ENCODE data around the gene SLC5A10. TPM values are rescaled to one million over a fixed set of nuclear protein-coding genes. Genes with fewer than 3 reads are reported as not detected.
"Not testable (repeated sequence)": the region's sequence is repeated elsewhere in the genome, so short reads cannot be mapped to it uniquely, and the experiment has no call there.

SLC5A10 gene
- polyA plus RNA-seq, 3 donors = 0.18 to 0.54 (median 0.42) TPM

DNA sequence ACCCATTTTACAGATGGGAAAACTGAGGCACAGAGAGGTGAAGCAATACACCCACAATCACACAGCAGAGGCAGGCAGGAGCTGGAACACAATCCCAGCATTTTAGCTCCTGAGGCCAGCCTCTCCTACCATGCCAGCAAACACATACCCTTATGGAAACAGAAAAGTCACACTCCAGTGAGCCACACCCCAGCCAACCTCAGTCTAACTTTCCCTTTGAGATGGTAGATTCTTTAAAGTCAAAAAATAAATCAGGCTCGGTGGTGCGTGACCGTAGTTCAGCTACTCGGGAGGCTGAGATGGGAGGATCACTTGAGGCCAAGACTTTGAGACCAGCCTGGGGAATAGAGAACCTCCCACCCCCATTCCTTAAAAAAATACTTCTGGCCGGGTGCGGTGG lies 84.2 kb downstream of the SLC5A10 start:
- DNase-seq (ENCODE audit: low read depth in 3 of 3, low spot score in 2 of 3) = not testable (repeated sequence)

DNA sequence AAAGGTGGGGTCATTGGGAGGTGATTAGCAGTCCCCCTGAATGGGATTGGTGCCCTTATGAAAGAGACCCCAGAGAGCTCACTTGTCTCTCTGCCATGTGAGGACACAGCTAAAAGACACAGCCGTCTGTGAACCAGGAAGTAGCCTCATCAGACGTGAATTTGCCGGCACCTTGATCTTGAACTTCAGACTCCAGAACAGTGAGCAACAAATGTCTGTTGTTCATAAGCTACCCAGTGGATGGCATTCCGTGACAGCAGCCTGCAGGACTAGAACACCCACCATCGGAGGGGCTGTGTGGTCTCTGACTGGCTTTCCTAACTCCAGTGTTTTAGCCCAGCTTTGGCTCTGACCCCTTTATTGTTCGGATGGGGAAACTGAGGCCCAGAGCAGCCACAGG lies 85.6 kb downstream of the SLC5A10 start:
- DNase-seq (ENCODE audit: low read depth in 3 of 3, low spot score in 2 of 3) = not testable (repeated sequence)

GRCh38 chr17:19038007-19038406 lies 86.0 kb downstream of the SLC5A10 start:
- not testable (repeated sequence) for DNase-seq (ENCODE audit: low read depth in 3 of 3, low spot score in 2 of 3)

DNA sequence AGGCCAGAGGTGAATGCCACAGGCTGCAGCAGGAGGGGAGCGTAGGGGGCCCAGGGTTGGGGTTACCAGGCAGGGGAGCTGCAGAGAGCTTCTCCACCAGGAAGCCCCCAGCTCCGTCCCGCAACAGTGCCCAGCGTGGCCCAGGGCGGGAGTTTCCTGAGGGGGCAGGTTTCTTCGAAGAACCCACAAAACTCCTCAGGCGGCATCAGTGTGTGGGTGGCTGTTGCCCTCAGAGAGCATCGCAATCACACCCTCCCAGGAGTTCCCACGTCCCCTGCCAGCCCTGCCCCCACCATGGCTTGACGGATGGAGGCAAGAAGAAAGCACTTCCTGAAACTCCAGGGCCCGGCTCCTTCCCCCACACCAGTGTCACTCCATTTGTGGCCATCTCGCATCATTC lies 86.8 kb downstream of the SLC5A10 start:
- DNase-seq (ENCODE audit: low read depth in 3 of 3, low spot score in 2 of 3) = not testable (repeated sequence)

DNA sequence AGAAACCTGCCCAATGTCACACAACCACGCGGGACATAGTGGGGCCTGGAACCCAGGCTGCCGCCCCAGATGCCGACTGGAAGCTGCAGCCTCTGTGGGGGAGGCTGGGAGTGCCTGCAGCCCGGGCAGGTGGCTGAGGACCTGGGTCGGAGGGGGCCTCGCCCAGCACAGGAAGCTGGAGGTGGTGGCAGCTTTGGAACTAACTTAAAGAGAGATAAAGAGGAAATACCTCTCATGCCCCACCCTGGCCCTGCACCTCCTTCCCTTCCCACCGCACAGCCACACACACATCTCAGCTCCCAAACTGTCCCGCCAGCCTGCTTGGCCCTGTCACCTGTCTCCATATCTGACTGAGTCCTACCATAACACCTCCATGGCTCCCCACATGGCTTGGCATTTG lies 88.4 kb downstream of the SLC5A10 start:
- not testable (repeated sequence) for DNase-seq (ENCODE audit: low read depth in 3 of 3, low spot score in 2 of 3)

DNA sequence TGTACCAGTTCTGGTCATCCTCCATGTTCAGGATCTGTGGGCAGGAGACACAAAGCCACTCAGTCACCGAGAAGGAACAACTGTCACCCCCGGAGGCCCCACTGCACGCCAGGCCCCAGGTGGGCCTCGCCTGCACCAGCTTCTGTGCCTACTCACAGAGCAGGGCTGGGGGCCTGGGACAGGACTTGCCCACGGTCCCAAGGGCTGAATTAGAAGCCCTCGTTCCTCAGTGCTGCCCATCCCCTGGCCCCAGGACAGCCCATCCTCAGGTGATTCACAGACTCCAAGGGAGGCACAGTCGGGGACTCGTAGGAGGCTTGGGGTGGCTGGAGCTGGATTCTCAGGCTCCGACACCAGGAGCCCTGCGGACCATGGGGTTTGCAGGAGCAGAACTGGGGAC lies 89.9 kb downstream of the SLC5A10 start:
- DNase-seq (ENCODE audit: low read depth in 3 of 3, low spot score in 2 of 3) = not testable (repeated sequence)

DNA sequence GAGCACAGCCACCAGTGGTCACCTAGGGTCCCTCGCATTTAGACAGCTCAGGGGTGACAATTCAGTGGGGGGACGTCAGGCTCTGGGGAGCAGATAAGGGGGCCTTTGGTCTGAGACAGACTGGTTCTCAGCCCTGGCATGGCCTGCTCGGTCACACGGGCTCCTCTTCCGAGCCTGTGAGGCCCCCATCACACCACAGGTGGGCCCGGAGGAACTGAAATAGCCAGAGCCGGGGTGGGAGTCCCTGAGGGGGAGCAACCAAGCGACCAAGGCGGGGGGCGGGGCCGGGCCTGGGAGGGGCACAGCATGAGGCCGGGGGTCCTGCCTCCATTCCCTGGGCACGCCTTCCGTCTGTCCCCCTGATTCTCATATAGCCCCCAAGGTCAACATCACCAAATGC lies 90.4 kb downstream of the SLC5A10 start:
- not testable (repeated sequence) for DNase-seq (ENCODE audit: low read depth in 3 of 3, low spot score in 2 of 3)

DNA sequence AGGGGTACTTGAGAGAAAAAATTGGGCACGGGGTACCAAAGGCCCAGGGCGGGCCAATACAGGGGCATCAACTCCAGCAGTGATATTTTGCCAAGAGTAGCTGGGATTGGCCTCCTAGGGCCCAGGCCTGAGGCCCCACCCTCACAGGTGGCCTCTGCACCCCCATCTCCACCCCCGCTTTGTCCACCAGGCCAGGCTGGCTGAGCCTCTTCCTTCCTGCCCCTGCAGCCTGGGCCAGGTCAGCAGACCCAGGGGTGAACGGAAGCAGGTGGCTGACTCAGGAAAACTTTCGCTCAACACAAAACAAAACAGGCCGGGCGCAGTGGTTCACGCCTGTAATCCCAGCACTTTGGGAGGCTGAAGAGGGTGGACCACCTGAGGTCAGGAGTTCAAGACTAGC lies 91.1 kb downstream of the SLC5A10 start:
- DNase-seq (ENCODE audit: low read depth in 3 of 3, low spot score in 2 of 3) = not testable (repeated sequence)

GRCh38 chr17:19044643-19045042 lies 92.7 kb downstream of the SLC5A10 start:
- DNase-seq (ENCODE audit: low read depth in 3 of 3, low spot score in 2 of 3) = not testable (repeated sequence)

- not testable (repeated sequence) for DNase-seq (ENCODE audit: low read depth in 3 of 3, low spot score in 2 of 3)
Observed at GRCh38 chr17:19046782-19047375, 94.9 kb downstream of the SLC5A10 start, which contains the start of gene GRAP. Gene GRAP (minus strand): TSS chr17:19046957. CDS start chr17:19046926, 31 bp downstream.

GRCh38 chr17:19047510-19047909 lies 95.5 kb downstream of the SLC5A10 start:
- DNase-seq (ENCODE audit: low read depth in 3 of 3, low spot score in 2 of 3) = not testable (repeated sequence)

DNA sequence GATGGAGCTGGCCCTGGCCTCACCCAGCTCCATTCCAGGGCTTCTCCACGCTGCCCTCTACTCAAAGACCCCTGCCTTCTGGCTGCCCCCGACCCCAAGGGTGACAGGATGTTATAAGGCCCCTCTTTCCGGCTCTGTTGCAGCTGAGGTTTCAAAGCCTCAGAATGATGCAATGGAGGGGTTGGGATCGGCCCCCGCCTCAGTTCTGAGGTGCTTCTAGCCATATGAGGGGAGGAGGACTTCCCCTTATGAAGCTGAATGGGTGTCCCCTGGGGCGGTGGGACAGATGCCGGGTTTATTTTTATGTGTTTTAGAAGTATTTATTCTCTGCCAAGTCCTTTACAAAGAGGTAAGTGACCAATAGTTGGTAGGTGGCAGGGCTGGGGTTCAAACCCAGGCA lies 96.9 kb downstream of the SLC5A10 start:
- DNase-seq (ENCODE audit: low read depth in 3 of 3, low spot score in 2 of 3) = not testable (repeated sequence)

- not testable (repeated sequence) for DNase-seq (ENCODE audit: low read depth in 3 of 3, low spot score in 2 of 3)
Observed at GRCh38 chr17:19055447-19055846, 103.5 kb downstream of the SLC5A10 start.

DNA sequence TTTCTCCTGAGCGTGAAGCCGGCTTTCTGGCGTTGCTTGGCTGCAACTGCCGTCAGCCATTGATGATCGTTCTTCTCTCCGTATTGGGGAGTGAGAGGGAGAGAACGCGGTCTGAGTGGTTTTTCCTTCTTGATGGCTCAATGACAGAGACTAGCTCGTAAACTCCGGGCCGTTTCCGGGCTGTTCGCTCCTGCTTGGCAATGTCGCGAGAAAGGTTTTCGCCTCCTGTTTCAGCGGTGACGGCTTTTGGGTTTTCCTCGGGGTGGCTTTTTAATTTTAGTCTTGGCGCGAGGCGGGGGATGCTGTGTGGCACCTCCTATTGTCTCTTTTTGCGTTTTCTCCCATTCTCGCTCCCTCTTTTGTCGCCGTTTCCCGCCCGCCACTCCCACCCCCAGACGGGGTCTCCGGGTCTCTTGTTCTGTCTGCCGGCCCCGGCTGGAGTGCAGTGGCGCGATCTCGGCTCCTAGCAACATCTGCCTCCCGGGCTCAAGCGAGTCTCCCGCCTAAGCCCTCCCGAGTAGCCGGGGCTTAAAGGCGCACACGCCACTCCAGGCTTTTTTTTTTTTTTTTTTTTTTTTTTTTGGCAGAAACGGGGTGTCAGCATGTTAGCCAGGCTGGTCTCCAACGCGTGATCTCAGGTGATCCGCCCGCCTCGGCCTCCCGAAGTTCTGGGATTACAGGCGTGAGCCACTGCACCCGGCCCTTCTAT lies 110.2 kb downstream of the SLC5A10 start:
- not testable (repeated sequence) for DNase-seq (ENCODE audit: low read depth in 3 of 3, low spot score in 2 of 3)

DNA sequence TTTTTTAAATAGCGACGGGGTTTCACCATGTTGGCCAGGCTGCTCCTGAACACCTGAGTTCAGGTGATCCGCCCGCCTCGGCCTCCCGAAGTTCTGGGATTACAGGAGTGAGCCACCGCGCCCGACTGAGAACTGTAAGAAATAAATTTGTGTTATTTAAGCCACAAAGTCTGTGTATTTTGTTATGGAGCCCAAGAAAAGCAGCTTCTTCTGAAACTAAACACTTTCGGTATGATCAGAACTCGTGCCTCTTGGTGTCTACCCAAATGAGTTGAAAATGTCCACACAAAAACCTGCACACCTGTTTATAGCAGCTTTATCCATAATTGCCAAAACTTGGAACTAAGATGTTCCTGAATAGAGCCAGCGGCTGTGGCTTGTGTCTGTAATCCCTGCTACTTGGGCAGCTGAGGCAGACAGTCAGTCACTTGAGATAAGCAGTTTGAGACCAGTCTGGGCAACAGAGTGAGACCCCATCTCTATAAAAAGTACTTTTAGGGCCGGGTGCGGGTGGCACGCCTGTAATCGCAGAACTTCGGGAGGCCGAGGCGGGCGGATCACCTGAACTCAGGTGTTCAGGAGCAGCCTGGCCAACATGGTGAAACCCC lies 110.9 kb downstream of the SLC5A10 start:
- DNase-seq (ENCODE audit: low read depth in 3 of 3, low spot score in 2 of 3) = not testable (repeated sequence)

- DNase-seq (ENCODE audit: low read depth in 3 of 3, low spot score in 2 of 3) = not testable (repeated sequence)
Observed at GRCh38 chr17:19063326-19063956, 111.5 kb downstream of the SLC5A10 start.

GRCh38 chr17:19064378-19064777 lies 112.4 kb downstream of the SLC5A10 start:
- DNase-seq (ENCODE audit: low read depth in 3 of 3, low spot score in 2 of 3) = not testable (repeated sequence)

DNA sequence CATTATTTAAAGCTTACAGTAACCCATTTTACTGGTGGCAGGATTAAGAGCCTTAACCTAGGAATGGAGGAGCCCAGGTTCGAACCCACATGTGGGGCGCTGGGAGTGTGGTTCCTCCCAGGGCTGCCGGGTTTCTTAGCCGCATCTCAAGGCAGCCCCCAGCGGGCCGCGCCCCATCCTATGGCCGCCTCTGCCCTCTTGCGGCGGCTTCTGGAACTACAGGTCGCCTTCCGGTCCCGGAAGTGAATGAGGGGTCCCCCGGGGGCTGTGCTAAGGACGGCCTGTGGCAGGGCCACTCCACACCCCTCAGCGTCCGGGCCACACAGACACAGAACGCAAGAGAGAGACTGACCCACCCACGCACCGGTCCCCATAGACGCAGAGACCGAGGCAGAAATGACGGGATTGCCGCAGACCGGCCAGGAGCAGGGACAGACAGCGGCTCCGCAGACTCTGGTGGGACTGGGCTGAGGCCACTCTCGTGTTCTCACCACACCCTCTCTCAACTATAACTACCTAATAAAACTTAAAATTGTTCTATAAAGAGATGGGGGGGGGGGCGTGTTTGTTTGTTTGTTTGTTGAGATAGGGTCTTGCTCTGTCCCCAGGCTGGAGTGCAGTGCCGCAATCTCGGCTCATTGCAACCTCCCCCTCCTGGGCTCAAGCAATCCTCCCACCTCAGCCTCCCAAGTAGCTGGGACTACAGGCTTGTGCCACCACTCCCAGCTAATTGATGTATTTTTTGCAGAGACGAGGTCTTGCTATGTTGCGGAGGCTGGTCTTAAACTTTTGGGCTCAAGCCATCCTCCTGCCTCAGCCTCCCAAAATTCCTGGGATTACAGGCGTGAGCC lies 118.6 kb downstream of the SLC5A10 start:
- DNase-seq (ENCODE audit: low read depth in 3 of 3, low spot score in 2 of 3) = not testable (repeated sequence)

Measured in right renal cortex interstitium (tissue), 3 donors.